Body of pancreas (tissue), 4 donors: ENCODE results near the gene PHRF1.
"Not testable (repeated sequence)": the region's sequence is repeated elsewhere in the genome, so short reads cannot be mapped to it uniquely, and the experiment has no call there.

Experiments
- POLR2A ChIP-seq, 3 donors: fragments of 450-650 bp; IDR thresholded peaks; one replicate each; pipeline ENCODE4 v1.6.1; 2016; ENCODE audit warnings: antibody characterized with exemption in 3 of 3, mild to moderate bottlenecking in 2 of 3
- TF ChIP-seq, protein P1 (sequence below), 7 experiments: fragments of 450-650 bp in 4 of 7; fragments of 200-600 bp in 3 of 7; sonication (generic) in 3 of 7; IDR thresholded peaks; one replicate each; pipeline ENCODE4 v1.5.1; 2016 to 2019; ENCODE audit warnings: antibody characterized with exemption in 7 of 7

GRCh38 chr11:653136-653535 is 76.9 kb downstream of the PHRF1 start:
- TF ChIP-seq, protein P1, sequence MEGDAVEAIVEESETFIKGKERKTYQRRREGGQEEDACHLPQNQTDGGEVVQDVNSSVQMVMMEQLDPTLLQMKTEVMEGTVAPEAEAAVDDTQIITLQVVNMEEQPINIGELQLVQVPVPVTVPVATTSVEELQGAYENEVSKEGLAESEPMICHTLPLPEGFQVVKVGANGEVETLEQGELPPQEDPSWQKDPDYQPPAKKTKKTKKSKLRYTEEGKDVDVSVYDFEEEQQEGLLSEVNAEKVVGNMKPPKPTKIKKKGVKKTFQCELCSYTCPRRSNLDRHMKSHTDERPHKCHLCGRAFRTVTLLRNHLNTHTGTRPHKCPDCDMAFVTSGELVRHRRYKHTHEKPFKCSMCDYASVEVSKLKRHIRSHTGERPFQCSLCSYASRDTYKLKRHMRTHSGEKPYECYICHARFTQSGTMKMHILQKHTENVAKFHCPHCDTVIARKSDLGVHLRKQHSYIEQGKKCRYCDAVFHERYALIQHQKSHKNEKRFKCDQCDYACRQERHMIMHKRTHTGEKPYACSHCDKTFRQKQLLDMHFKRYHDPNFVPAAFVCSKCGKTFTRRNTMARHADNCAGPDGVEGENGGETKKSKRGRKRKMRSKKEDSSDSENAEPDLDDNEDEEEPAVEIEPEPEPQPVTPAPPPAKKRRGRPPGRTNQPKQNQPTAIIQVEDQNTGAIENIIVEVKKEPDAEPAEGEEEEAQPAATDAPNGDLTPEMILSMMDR (IDR thresholded peaks at IDR 0.05) = not testable (repeated sequence)
- not testable (repeated sequence) for TF ChIP-seq POLR2A (IDR thresholded peaks at IDR 0.05)
